Activated T-helper 1 cell treated with anti-CD3 and anti-CD28 coated beads, Interleukin-2, amount 50 U/mL, for 16 hours (primary cell): ENCODE data around the gene PROP1.
A peak's percentile ranks its signal among the peaks of the same experiment; 100 is the strongest.
"Not testable (repeated sequence)": the region's sequence is repeated elsewhere in the genome, so short reads cannot be mapped to it uniquely, and the experiment has no call there.

Experiments used
- DNase-seq, 2 donors: peaks; one replicate each; pipeline ENCODE4 v3.0.0-alpha.2; 2020; ENCODE audit warnings: low read depth in 1 of 2, low spot score in 1 of 2

The PROP1 gene

DNA sequence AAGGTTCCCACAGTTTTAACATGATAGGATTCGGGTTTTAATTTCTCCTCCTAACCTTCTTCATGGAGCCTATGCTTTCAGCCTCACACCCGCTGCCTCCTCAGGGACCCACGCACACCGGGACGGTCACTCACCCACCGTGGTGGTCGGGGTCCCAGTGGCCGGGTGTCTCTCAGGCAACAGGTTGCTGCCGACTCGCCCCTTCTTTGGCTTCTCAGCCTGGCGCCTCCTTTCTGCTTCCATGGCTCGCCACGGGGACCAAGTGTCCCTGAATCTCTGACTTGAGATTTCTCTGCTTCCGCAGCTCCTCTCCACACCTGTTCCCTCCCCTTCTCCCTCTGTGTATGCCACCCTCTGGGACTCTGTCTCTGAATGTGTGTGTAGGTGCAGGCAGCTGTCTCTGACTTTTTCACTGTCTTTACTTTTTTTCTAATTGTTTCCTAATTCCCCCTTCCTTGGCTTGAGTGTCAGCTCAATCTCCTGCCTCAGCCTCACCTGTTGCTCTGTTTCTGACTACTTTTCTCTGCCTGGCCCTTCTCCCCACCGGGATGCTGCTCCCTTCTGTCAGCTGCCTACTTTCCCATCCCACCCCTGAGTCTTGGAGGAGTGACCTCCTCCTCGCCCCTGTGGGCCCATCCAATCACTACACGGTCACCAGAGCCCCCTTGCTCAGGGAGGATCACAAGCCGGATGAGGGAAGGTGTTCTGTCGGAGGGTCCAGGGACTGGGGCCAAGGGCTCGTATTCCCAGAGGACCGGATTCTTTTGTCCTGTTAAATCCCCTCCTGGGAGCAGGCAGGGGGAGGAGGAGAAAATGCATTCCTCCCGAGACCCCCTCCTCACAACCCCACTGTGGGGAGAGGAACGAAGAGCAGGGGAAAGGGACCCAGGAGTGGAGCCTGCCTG is at the start of gene PROP1:
TSS of gene PROP1 (minus strand) at position 552 of the 905 bp plus-strand sequence. CDS start at position 243, 309 bp downstream.
- DNase-seq: no peak

DNA sequence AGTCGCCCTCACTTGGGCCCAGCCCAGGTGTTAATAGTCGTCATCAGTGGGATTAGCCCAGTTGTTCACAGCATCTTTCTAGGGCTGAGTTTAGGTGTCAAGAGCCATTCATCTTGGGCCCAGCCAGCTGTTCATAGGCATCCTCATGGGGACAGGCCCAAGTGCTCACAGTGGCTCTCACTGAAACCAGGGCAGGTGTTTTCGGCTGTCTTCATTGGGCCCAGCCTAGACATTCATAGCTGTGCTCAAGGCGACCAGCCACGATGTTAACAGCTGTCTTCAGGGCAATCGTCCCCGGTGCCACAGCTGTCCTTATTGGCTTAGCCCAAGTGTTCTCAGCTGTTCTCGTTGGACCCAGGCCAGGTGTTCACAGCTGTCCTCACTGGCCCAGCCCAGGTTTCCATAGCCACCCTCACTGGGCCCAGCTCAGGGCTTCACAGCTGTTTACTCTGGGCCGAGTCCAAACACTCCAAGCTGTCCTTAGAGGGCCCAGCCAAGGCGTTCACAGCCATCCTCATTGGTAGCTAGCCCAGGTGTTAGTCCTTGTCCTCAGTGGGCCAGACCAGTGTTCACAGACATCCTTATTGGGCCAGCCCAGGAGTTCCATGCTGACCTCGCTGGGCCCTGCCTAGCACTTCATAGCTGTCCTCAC is 23.5 kb upstream of the PROP1 start:
- DNase-seq: not testable (repeated sequence)

DNA sequence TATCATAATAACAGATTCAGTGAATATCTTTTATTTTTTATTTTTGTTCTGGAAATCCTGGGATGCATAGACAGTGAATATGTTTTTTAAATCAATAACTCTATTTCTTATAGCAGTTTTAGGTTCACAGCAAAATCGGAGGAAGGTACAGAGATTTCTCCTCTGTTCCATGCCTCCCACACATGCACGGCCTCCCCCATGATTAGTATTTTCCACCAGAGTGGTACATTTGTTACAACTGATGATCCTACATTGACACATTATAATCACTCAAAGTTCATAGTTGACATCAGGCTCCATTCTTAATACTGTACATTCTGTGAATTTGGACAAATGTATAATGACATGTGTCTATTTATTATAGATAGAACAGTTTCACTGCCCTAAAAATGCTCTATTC is 16.7 kb upstream of the PROP1 start:
- not testable (repeated sequence) for DNase-seq

DNA sequence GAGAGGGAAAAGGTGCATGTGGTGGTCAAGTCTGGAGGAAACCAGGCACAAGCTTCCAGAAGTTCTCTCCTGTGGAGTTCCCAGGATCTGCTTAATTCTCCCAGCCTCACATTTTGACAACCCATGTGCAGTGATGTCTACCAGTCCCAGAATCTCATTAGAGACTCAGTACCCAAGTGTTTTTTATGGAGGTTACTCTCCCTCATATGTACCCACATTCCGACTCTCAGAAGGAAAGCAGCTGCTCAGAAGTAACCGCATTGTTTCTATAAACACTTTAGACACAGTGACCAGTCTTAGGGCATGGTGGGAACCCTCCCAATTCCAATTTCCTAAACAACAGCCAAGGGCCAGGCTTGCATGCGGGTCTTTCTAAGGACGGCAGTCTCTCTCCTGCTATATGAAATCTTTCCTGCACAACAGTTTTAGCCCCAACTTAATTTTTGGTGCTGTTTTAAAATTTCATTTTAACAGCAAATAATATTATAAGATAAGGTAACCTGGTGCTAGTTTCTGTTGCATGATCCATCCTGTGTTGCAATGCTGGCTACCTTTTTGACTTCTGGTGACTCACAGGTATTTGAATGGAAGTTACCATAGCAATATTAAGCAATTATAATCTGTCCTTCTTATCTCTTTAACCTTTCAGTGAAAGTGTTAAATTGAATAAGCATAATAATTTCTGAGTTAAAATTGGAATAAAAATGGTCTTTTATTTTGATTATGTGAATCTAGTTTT is 15.9 kb upstream of the PROP1 start:
- DNase-seq: not testable (repeated sequence)

DNA sequence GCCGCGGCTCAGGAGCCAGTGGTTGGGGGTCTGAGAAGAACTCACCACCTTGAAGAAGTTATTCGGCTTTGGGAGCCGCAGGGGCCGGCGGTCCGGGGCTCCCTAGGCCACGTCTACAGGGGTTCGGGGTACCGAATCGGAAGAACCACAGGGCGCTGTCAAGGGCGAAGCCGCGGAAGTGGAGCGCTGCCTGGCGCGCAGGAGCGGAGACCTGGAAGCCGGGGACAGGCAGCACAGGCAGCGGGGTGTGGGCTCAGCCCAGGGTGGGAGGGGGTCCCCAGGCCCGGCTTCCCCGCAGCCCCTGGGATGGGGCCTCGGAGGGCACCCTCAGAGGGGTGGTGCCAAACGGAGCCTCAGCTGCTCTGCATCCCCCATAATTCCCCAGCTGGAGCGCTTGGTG is 11.2 kb upstream of the PROP1 start:
- not testable (repeated sequence) for DNase-seq

DNA sequence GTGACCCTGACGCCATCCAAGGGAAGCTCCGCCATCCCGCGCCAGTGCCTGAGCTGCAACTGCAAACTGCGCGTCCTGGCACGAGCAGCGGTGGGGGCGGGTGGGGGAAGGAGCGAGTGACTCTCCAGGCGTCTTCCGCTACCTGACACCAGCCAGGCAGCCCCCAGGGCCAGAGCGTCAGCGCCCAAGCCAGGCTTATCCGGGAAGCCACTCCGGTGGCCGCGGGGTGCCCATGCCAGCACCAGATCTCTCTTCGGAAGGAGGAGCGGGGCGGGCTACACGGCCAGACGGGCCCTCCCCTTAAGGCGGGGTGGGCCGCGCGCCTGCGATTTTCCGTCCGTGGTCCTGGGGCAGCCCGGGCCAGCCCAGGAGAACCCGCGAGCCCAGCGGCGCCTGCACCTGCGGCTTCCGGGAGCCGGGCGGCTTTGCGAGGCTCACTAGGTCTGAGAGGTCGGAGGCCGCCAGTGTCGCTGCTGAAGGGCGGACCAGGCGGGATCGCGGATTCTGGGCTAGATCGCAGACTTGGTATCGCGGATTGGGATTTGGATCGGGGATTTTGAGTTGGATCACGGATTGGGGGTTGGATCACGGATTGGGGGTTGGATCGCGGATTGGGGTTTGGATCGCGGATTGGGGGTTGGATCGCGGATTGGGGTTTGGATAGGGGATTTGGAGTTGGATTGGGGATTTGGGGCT is 10.6 kb upstream of the PROP1 start:
- peak; percentile 20 to 52 for DNase-seq

DNA sequence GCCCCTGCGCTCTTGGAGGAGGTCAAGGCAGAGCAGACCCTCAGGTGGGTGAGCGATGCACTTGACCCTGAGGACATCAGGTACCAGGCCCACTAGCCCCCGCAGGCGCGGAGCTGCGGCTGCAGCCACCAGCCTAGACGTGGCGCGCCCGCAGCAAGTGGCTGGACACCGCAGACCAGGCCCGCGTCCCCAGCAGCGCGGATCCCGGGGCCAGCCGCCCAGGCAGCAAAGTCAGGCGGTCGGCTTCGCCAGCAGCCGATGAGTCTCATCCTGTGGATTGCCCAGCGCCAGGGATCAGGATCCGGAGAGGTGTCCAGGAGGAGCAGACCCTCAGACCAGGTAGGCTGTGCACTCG is 10.1 kb upstream of the PROP1 start:
- DNase-seq: not testable (repeated sequence)

DNA sequence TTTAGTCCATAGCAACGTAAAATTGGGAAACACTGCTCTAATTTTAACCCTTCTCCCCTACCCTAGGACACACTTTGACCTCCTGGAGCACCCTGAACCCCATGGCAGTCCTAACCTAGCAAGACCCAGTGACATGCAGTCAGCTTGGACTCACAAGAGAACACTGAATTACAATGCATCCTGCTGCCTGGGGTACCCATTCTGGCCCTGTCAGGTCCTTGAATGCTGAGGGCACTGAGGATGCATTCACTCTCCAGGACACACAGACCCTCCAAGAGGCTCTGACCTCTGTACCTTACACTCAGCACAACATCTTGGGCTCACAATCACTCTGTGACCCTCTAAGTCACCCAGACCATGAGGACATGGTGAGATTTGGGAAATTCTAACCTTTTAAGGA is 1.8 kb upstream of the PROP1 start:
- no peak for DNase-seq

DNA sequence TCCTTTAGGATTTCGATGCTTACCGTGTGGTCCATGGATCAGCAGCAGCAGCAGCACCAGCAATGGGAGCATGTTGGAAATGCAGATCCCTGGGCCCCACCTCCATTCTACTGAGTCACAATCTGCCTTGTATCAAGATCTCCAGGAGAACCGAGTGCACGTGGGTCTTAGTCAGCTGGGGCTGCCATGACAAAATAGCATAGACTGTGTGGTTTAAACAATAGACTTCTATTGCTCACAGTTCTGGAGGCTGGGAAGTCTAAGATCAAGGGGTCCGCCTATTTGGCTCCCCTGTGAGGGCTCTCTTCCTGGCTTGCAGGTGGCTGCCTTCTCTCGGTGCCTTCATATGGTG is 1.3 kb upstream of the PROP1 start:
- no peak for DNase-seq

DNA sequence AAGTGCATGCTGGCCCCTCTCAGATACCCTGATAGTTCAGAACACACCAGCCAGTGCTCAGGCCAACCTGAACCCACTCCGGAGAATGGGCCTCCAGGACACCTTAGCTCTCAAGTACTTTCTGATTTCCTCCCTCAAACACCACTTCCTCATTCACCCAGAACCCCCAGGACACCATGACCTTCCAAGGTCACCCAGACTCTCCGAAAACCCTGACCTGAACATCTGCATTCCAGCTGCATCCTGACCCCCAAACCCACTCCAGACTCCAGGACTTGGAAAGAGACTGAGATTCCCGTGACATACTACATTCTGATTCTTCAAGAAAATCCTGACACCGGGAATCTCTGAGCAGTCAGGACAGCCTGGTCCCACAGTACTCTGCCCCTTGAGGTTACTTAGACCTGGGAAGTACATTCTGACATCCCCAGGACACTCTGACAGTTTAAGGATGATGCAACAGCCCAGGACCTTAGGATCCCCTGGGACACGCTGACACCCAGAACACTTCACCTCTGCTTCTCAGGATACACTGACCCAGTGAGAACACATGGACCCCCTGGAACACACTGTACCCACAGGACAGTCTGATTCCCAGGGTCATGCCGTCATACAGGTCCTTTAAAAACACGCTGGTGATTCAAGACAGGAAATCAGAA is 747 bp upstream of the PROP1 start:
- no peak for DNase-seq

DNA sequence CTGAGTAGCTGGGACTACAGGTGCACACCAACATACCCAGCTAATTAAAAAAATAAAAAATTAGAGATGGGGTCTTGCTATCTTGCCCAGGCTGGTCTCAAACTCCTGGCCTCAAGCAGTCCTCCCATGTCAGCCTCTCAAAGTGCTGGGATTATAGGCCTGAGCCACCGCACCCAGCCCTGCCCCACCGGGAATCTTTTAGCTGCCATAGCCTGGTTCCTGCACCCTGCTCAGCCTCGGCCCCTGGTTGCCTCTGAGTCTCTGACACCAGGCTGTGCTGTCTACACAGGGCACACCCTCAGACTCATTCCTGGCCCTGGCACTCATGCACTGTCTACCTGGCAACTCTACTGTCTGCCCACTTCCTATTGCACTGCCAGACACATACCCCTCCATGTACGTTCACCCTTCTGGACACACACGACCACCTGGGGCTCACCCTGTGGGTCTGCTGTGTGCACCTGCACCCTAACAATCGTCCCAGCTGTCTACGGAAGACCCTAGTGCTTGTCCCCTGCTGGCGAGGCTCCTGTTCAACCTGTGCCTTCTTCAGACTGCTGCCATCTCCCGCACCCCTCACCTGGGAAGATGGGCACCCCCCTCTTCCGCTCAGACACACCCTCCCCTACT is 1.4 kb downstream of the PROP1 start:
- DNase-seq: no peak

DNA sequence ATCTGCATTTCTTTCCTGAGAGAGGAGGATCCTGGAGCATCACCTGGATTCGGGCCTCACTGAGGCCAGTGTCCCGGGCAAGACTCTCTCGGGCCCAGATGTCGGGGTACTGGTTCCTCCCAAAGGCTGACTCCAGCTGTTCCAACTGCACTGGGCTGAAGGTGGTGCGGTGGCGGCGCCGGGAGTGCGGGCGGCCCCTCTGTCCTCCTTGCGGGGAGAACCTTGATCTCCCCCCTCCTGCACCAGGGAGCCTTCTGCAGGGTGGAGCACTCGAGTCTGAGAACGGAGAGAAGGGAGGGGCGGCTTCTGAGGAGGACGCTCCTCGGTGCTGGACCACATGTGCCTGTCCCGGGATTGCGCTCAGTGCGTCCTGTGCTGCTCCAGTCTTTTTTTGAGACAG is 2.0 kb downstream of the PROP1 start:
- no peak for DNase-seq

DNA sequence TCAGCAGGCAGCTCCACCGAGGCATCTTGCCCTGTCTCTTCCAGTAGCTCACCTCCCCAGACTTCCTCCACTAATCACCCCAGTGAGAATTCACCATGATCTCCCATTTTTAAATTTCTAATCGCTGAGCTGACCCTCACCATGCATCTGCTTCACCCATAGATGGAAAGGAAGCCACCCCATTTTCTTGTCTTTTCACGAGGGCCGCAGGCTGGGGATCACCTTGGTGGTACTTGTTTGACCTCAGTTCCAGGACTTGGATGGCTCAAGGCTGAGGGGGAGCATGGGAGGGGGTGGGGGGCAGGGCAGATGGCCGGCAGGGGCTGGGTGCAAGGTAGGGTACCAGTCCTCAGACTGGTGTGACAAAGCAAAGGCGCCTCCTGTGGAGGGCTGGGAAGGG is 3.6 kb downstream of the PROP1 start:
- no peak for DNase-seq

DNA sequence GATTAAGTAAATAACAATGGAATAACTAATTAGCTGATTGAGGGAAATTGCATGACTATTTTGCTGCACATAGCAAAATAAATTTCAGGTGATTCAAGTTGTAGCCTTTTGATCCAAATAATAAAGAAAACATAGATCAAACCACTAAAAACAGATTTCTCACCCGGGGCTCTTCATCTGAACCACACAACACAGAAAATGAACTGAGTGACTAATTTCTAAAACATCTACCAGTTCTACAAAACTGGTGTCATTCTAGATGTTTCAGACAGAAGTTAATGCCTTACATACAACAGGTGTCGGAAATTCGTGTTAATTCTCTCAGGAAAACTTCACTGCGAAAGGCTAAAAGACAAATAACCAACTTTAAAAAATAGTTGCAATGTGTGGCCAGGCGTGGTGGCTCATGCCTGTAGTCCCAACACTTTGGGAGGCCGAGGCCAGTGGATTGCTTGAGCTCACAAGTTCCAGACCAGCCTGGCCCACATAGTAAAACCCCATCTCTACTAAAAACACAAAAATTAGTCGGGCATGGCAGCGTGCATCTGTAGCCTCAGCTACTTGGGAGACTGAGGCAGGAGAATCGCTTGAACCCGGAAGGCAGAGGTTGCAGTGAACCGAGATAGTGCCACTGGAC is 6.9 kb downstream of the PROP1 start:
- no peak for DNase-seq

DNA sequence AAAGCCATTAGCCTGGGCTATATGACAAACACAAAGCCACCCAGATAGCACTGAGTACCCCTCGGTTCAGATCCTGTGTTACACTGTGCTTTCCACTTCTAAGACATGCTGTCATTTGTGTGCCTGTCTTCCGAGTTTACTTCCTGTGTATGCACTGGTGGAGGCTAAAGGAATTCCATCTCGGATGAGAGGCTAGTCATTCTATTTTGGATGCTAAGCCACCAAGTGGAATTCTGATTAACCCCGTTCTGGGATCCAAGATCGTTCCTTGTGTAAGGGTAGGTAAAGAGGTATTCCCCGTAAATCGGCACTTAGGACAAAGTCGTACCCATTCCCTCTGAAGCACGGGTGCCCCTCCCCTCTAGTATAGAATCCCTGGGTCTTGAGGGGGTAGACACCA is 8.7 kb downstream of the PROP1 start:
- no peak for DNase-seq

DNA sequence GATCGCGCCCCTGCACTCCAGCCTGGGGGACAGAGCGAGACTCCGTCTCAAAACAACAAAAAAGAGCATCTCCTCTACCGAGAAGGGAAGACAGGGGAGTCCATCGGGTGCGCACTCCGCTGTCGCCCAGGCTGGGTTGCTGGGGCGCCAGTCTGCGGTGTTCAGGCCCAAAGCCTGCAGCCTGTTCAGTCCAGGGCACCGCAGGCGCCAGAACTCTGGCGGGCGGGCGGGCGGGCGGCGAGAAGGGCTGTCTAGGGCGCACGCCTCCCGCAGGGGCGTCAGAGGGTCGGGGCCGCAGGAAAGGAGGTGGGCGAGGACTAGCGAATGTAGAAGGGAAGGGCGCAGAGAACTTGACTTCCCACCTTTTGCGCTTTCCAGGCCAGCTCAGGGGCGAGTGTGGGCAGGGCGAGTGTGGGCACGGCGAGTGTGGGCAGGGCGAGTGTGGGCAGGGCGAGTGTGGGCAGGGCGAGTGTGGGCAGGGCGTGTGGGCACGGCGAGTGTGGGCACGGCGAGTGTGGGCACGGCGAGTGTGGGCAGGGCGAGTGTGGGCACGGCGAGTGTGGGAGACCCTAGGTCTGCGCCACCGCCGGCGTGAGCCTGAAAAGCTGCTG is 10.5 kb downstream of the PROP1 start:
- no peak for DNase-seq

DNA sequence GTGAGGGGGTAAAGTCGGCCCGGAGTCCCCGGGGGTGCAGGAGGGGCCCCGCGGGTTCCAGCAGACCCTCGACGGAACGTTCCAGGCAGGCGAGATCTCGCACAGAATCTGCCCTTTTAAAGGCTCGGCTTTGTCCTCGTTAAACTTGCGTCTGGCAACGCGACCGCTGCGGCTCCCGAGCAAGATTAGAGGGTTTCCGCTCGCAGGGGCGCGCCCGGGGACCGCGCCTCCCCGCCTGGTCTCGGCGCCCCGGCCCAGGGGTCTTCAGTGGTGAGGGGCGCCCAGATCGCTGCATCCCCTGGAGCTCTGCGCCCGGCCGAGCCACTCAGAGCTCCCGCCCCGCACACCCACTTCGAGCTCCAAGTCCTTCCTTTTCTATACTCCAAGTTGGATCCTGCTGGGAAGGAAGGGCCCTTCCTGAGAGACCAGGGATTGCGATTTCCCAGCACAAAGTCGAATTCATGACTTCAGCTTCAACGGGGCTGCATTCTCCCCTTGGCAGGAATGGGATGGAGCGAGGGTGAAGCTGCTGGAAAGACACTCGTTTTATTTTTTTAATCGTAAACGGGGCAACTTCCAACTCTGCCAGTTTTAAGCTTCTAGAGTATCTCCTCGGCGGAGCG is 11.3 kb downstream of the PROP1 start:
- no peak for DNase-seq

DNA sequence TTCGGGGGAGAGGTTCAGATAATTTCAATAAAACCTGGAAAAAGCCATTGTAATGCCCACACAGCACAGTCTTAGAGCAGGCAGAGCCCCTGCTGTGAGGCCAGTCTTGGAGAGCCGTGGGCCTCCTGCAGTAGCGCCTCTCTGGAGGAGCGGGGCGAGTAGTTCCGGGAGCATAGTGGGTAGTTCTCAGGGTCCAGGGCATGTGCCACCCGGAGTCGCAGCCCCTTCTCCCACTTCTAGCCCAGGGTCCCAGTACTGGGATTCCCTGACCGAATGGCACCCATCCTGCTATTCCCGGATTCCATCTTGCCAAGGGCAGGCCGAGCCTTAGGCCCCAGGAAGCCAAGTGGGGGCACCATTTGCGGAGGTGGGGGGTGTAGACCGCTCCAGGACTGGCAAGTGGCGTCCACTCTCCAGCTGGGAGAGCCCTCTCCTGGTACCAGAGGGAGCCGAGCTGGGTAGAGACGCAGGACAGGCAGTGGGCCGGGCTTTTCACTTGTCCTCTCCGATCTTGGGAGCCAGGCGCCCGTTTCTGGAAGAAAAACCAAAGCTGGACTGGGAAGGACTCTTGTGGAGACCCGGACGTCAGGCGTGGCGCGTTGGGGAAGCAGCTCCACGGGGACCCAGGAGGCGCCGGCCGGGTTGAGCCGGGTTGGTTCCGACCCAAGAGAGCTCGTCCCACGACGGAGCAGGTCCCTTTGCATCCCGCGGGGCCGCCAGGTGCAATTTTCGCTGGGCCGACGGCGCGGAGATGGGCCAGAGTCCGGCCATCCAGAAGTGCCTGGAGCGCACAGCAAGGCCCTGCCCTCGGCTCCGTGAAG is 12.1 kb downstream of the PROP1 start:
- no peak for DNase-seq
